Keratinocyte (primary cell): ENCODE data around the gene PDE3A. TPM values are rescaled to one million over a fixed set of nuclear protein-coding genes. Genes with fewer than 3 reads are reported as not detected.

Source experiments
- DNase-seq: peaks from one replicate; pipeline ENCODE4 v3.0.0-alpha.2; 2011; ENCODE audit warnings: low read depth, missing footprints, low spot score
- FAIRE-seq: peaks from 2 replicates; lab custom pipeline; 2011; peaks lifted over from hg19 to GRCh38; lab: Jason Lieb, UNC
- H2AFZ ChIP-seq: 2 replicates; pipeline ENCODE4 v1.6.0; 2012; ENCODE audit warnings: low read length, control low read depth, inconsistent platforms; ENCODE audit not compliant: control insufficient read depth
- H3K27ac ChIP-seq: 2 replicates; pipeline ENCODE4 v1.5.1; 2011; ENCODE audit warnings: low read length; ENCODE audit not compliant: control insufficient read depth, insufficient read depth
- H3K27me3 ChIP-seq: 3 replicates; pipeline ENCODE4 v1.6.0; 2011; ENCODE audit warnings: low read length; ENCODE audit not compliant: control insufficient read depth, insufficient read depth; ENCODE audit errors: extremely low read depth
- H3K36me3 ChIP-seq, 2 experiments: 2 replicates in 1 of 2; 3 replicates in 1 of 2; pipeline ENCODE4 v1.5.1; 2011; ENCODE audit warnings: low read length in 2 of 2, mild to moderate bottlenecking in 1 of 2; ENCODE audit not compliant: control insufficient read depth in 2 of 2, insufficient read depth in 2 of 2; ENCODE audit errors: extremely low read depth in 1 of 2
- H3K4me1 ChIP-seq: 3 replicates; pipeline ENCODE4 v1.5.1; 2011; ENCODE audit warnings: low read length; ENCODE audit not compliant: control insufficient read depth, insufficient read depth; ENCODE audit errors: extremely low read depth
- H3K4me2 ChIP-seq: 3 replicates; pipeline ENCODE4 v1.6.0; 2011; ENCODE audit warnings: low read depth, low read length; ENCODE audit not compliant: control insufficient read depth, insufficient read depth; ENCODE audit errors: extremely low read depth
- H3K4me3 ChIP-seq, 3 experiments: fragments of 200-600 bp in 1 of 3; sonication (generic) in 1 of 3; 2 replicates in 2 of 3; 3 replicates in 1 of 3; pipeline ENCODE4 v1.5.1; 2011 to 2016; ENCODE audit warnings: low read length in 3 of 3, mild to moderate bottlenecking in 3 of 3, control low read depth in 2 of 3, inconsistent platforms in 1 of 3, low read depth in 1 of 3, mixed read lengths in 1 of 3, mixed run types in 1 of 3, moderate library complexity in 1 of 3; ENCODE audit not compliant: control insufficient read depth in 2 of 3, insufficient read depth in 2 of 3; ENCODE audit errors: extremely low read depth in 1 of 3
- H3K79me2 ChIP-seq: 2 replicates; pipeline ENCODE4 v1.6.0; 2012; ENCODE audit warnings: low read length; ENCODE audit not compliant: control insufficient read depth, insufficient read depth
- H3K9ac ChIP-seq: 3 replicates; pipeline ENCODE4 v1.6.0; 2011; ENCODE audit warnings: low read length; ENCODE audit not compliant: control insufficient read depth, insufficient read depth; ENCODE audit errors: extremely low read depth
- H3K9me1 ChIP-seq: 3 replicates; pipeline ENCODE4 v1.6.0; 2011; ENCODE audit warnings: low read length; ENCODE audit not compliant: control insufficient read depth, insufficient read depth; ENCODE audit errors: extremely low read depth
- H3K9me3 ChIP-seq: 2 replicates; pipeline ENCODE4 v1.5.1; 2012; ENCODE audit warnings: low read depth, low read length; ENCODE audit not compliant: control insufficient read depth
- H4K20me1 ChIP-seq: 3 replicates; pipeline ENCODE4 v1.6.0; 2011; ENCODE audit warnings: low read length; ENCODE audit not compliant: control insufficient read depth, insufficient read depth; ENCODE audit errors: extremely low read depth
- EZH2 ChIP-seq: IDR thresholded peaks from one replicate; pipeline ENCODE4 v1.6.1; 2012; ENCODE audit warnings: inconsistent platforms, mild to moderate bottlenecking, low read length, moderate library complexity
- dilution Hi-C: fragments of 300-500 bp; cut with MboI; formaldehyde crosslinking; loops from one replicate; pipeline ENCODE4 v1.7.0; 2020; ENCODE audit warnings: low sequenced_read_pairs; ENCODE audit not compliant: extremely low pct_ligation_motif_present
- polyA plus RNA-seq, 5 experiments: library from polyadenylated mRNA; depleted of rRNA in 3 of 5; stranded (reverse) in 3 of 5; stranded (forward) in 1 of 5; unstranded in 1 of 5; fragments of >200 nt; gene quantifications; 1 replicate in 1 of 5; 2 replicates in 3 of 5; 3 replicates in 1 of 5; pipeline versions ENCODE4 v1.2.1 to v1.2.3, GENCODE V29; 2011 to 2012; ENCODE audit warnings: missing spikeins in 2 of 5, low read depth in 1 of 5, low replicate concordance in 1 of 5
- TF ChIP-seq, protein P1 (sequence below), 3 experiments: IDR thresholded peaks in 1 of 3; conservative IDR thresholded peaks in 1 of 3; optimal IDR thresholded peaks in 1 of 3; 2 replicates in 2 of 3; 3 replicates in 1 of 3; pipeline versions ENCODE3 to v1.5.1; 2011; ENCODE audit warnings: low read length in 3 of 3, mild to moderate bottlenecking in 3 of 3, moderate library complexity in 2 of 3, control low read depth in 1 of 3, inconsistent platforms in 1 of 3; ENCODE audit not compliant: insufficient read depth in 2 of 3; ENCODE audit errors: extremely low read depth in 1 of 3

The PDE3A gene
- polyA plus RNA-seq, 1 donor (not counting 4 experiments of a cell fraction or from before 2014, with no cell fraction given) = 0.01 TPM

DNA sequence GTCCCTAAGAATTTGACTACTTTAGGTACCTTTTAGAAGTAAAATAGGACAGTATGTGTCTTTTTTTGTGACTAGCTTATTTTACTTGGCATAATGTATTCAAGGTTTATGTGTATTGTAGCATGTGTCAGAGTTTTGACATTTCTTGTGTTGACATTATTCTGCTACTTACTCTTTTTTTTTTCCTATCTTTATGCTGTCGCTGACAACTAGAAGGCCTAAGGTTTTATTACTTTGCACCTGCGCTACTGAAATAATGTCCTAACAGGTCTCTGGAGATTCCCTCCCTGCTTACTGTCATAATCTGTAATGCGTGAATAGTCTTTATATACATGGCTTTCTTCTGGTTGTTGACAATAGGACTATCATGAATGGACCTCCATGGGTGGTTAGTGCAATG, 43.0 kb downstream of the PDE3A start:
- no peak for FAIRE-seq
- no peaks in the 10 kb centered on the region for H3K9me1 ChIP-seq
- dilution Hi-C loops = no loop called here
- no peaks in the 10 kb centered on the region for H3K4me1 ChIP-seq
- no peak overlapping the region for H2AFZ ChIP-seq
- no peak overlapping the region for H3K27ac ChIP-seq
- DNase-seq = no peak
- no peaks in the 10 kb centered on the region for H3K79me2 ChIP-seq
- H3K27me3 ChIP-seq = no peaks in the 10 kb centered on the region
- no peaks in the 10 kb centered on the region for H4K20me1 ChIP-seq
- H3K9me3 ChIP-seq = no peaks in the 10 kb centered on the region
- no peaks in the 10 kb centered on the region for H3K36me3 ChIP-seq
- H3K4me2 ChIP-seq = no peak overlapping the region
- no peak for TF ChIP-seq EZH2
- no peak overlapping the region for H3K4me3 ChIP-seq
- H3K9ac ChIP-seq = no peak overlapping the region

DNA sequence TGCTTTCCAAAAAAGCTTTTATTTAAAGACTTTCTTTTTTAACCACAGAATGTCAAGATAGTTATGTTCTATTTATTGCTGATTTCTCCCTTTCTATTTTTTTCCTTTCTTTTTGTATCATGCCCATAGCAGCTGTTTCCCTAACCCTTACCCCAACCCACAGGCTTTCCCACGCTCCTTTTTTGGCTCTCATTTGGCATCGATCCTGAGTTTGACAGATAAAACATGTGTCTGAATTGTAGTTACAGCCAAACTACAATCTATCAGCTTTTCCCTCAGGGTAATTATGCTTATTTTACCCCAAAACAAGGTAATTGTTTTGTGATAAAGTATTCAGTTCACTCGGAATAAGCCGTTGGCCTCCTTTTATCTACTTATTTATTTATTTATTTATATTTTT, 46.7 kb downstream of the PDE3A start:
- H3K27ac ChIP-seq = no peak overlapping the region
- H3K4me1 ChIP-seq = no peaks in the 10 kb centered on the region
- H3K9me3 ChIP-seq = no peaks in the 10 kb centered on the region
- no peaks in the 10 kb centered on the region for H3K36me3 ChIP-seq
- H2AFZ ChIP-seq = no peak overlapping the region
- no peaks in the 10 kb centered on the region for H3K9me1 ChIP-seq
- DNase-seq = no peak
- H3K4me3 ChIP-seq = no peak overlapping the region
- H4K20me1 ChIP-seq = no peaks in the 10 kb centered on the region
- dilution Hi-C loops = no loop called here
- no peak for TF ChIP-seq EZH2
- TF ChIP-seq, protein P1, sequence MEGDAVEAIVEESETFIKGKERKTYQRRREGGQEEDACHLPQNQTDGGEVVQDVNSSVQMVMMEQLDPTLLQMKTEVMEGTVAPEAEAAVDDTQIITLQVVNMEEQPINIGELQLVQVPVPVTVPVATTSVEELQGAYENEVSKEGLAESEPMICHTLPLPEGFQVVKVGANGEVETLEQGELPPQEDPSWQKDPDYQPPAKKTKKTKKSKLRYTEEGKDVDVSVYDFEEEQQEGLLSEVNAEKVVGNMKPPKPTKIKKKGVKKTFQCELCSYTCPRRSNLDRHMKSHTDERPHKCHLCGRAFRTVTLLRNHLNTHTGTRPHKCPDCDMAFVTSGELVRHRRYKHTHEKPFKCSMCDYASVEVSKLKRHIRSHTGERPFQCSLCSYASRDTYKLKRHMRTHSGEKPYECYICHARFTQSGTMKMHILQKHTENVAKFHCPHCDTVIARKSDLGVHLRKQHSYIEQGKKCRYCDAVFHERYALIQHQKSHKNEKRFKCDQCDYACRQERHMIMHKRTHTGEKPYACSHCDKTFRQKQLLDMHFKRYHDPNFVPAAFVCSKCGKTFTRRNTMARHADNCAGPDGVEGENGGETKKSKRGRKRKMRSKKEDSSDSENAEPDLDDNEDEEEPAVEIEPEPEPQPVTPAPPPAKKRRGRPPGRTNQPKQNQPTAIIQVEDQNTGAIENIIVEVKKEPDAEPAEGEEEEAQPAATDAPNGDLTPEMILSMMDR (optimal IDR thresholded peaks at IDR 0.05 in 1 of 3, IDR thresholded peaks at IDR 0.05 in 1 of 3, conservative IDR thresholded peaks at IDR 0.05 in 1 of 3; ENCODE audit: extremely low read depth in 1 of 3, insufficient read depth in 2 of 3, low read length in 3 of 3) = no peak
- no peak overlapping the region for H3K9ac ChIP-seq
- H3K79me2 ChIP-seq = no peaks in the 10 kb centered on the region
- no peaks in the 10 kb centered on the region for H3K27me3 ChIP-seq
- no peak for FAIRE-seq
- no peak overlapping the region for H3K4me2 ChIP-seq

DNA sequence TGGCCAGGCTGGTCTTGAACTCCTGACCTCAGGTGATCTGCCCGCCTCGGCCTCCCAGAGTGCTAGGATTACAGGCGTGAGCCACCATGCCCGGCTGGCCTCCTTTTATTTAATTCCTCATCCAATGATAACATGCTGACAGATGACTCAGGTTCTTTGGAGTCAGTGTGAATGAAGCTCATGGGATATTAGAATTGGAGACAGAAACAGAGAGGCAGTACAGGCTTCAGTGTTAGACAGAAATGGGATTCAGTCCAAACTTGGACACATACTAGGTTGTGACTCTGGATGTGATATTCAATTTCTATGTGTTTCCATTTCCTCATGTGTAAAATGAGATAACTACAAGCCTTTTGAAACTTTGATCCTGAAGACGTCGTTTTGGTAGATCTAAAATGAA, 47.3 kb downstream of the PDE3A start:
- no peaks in the 10 kb centered on the region for H3K9me3 ChIP-seq
- no peaks in the 10 kb centered on the region for H3K27me3 ChIP-seq
- H2AFZ ChIP-seq = no peak overlapping the region
- H3K4me1 ChIP-seq = no peaks in the 10 kb centered on the region
- no peak overlapping the region for H3K4me3 ChIP-seq
- H3K9me1 ChIP-seq = no peaks in the 10 kb centered on the region
- H3K79me2 ChIP-seq = no peaks in the 10 kb centered on the region
- H3K36me3 ChIP-seq = no peaks in the 10 kb centered on the region
- no peak overlapping the region for H3K9ac ChIP-seq
- H4K20me1 ChIP-seq = no peaks in the 10 kb centered on the region
- DNase-seq (no peak), FAIRE-seq (no peak)
- TF ChIP-seq, protein P1 (optimal IDR thresholded peaks at IDR 0.05 in 1 of 3, IDR thresholded peaks at IDR 0.05 in 1 of 3, conservative IDR thresholded peaks at IDR 0.05 in 1 of 3; ENCODE audit: extremely low read depth in 1 of 3, insufficient read depth in 2 of 3, low read length in 3 of 3) = no peak
- TF ChIP-seq EZH2 = no peak
- no peak overlapping the region for H3K27ac ChIP-seq
- dilution Hi-C loops = no loop called here
- H3K4me2 ChIP-seq = no peak overlapping the region
